C4-2B (cell line): ENCODE measurements around the gene ZNF878.

Source experiments
- H3K27ac ChIP-seq: fragments of 450-650 bp; 2 replicates; pipeline ENCODE4 v1.5.1; 2017
- ZFX ChIP-seq: fragments of 450-650 bp; IDR thresholded peaks from 2 replicates; pipeline ENCODE4 v1.6.1; 2017
- TF ChIP-seq, protein P1 (sequence below): fragments of 450-650 bp; conservative IDR thresholded peaks from 2 replicates; pipeline ENCODE4 v1.5.1; 2017; ENCODE audit warnings: mild to moderate bottlenecking

Gene ZNF878

DNA sequence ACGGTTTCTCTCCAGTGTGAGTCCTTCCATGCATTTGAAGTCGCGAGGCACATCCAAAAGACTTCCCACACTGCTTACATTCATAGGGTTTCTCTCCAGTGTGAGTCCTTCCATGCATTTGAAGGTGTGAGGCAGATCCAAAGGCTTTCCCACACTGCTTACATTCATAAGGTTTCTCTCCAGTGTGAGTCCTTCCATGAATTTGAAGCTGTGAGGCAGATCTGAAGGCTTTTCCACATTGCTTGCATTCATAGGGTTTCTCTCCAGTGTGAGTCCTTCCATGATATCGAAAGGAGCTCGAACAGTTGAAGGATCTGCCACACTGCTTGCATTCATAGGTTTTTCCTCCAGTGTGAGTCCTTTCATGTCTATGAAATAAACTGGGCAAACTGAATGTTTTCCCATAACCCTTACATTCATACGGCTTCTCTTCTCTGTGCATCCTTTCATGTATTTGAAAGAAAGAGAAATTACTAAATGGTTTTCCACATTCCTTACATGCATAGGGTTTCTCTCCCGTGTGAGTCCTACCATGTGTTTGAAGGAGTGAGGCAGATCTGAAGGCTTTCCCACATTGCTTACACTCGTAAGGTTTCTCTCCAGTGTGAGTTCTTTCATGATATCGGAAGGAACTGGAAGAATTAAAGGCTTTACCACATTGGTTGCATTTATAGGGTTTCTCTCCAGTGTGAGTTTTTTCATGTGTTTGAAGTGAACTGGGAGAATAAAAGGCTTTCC lies 37.6 kb downstream of the ZNF878 start:
- TF ChIP-seq ZFX, result no peak
- TF ChIP-seq, protein P1, sequence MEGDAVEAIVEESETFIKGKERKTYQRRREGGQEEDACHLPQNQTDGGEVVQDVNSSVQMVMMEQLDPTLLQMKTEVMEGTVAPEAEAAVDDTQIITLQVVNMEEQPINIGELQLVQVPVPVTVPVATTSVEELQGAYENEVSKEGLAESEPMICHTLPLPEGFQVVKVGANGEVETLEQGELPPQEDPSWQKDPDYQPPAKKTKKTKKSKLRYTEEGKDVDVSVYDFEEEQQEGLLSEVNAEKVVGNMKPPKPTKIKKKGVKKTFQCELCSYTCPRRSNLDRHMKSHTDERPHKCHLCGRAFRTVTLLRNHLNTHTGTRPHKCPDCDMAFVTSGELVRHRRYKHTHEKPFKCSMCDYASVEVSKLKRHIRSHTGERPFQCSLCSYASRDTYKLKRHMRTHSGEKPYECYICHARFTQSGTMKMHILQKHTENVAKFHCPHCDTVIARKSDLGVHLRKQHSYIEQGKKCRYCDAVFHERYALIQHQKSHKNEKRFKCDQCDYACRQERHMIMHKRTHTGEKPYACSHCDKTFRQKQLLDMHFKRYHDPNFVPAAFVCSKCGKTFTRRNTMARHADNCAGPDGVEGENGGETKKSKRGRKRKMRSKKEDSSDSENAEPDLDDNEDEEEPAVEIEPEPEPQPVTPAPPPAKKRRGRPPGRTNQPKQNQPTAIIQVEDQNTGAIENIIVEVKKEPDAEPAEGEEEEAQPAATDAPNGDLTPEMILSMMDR, result no peak
- no peak overlapping the region for H3K27ac ChIP-seq

DNA sequence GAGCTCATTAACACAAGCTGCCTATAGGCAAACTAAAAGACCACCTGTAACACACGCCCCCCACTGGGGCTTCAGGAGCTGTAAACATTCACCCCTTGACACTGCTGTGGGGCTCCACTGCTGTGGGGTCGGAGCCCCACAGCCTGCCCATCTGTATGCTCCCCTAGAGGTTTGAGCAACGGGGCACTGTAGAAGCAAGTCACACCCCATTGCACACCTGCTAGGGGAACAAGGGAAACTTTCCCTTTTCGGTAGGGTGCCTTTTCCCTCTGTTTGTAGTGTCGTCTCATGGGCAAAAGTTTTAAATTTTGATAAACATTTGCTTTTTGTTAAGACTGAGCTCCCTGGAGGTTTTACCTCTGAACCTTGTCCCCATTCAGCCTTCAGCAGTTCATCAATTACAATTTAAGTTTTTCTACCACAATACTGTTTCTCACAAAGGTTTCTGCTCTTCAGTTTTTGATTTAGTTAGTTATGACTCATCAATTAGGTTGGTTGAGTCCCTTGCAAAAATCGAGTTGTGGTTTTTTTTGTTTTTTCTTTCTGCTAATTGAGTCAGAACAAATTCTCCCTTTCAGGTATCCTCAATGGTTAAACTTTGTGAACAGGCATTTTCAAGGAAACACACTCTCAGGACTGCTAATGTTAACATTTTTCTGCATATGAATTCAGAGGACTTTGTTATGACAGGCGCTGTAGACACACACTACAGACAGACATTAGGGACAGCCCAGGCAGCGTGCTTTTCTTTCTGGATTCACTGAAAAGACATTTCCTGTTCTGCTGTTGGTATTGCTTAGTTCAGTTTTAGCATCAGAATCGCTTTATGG lies 52.4 kb downstream of the ZNF878 start:
- TF ChIP-seq ZFX, result no peak
- TF ChIP-seq, protein P1, result no peak
- no peak overlapping the region for H3K27ac ChIP-seq

DNA sequence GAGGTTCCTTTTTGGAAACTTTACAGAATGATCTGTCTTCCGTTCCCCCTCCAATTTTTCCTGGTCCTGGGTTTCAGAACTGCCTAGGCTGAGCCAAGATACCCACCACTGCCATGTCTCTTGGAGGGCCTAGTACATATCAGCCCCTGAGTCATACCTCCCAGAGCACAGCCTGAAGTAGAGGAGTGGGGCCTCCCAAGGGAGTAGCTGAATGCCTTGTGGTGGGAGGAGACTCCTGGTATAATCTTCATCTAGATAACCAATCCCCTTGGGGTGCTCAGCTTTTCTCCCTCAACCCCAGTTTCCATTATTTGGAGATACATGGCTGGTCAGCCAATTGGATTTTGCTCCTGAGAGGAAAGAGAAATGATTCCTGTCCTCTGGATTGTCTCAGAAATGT lies 57.6 kb downstream of the ZNF878 start:
- no peak overlapping the region for H3K27ac ChIP-seq
- TF ChIP-seq ZFX, result no peak
- TF ChIP-seq, protein P1, result no peak
